Mesothelial cell of epicardium (in vitro differentiated cells): ENCODE results near the gene ADRA1B. TPM values are rescaled to one million over a fixed set of nuclear protein-coding genes. Genes with fewer than 3 reads are reported as not detected.

ENCODE experiments used
- DNase-seq, 2 experiments: peaks; one replicate each; pipeline ENCODE4 v3.0.0; 2021; ENCODE audit warnings: low spot score in 2 of 2; ENCODE audit not compliant: unreplicated experiment in 2 of 2
- H3K27ac Mint-ChIP-seq: 2 replicates; pipeline ENCODE4 v1.8.0; 2021; ENCODE audit warnings: mixed read lengths
- H3K27me3 Mint-ChIP-seq: 2 replicates; pipeline ENCODE4 v1.8.0; 2021; ENCODE audit warnings: low read depth, mixed read lengths
- H3K36me3 Mint-ChIP-seq: 2 replicates; pipeline ENCODE4 v1.8.0; 2021; ENCODE audit warnings: mixed read lengths
- H3K4me1 Mint-ChIP-seq: 2 replicates; pipeline ENCODE4 v1.8.0; 2021; ENCODE audit warnings: mixed read lengths
- H3K4me3 Mint-ChIP-seq: 2 replicates; pipeline ENCODE4 v1.8.0; 2021; ENCODE audit warnings: mild to moderate bottlenecking, moderate library complexity, mixed read lengths
- H3K9me3 Mint-ChIP-seq: 2 replicates; pipeline ENCODE4 v1.8.0; 2021; ENCODE audit warnings: mixed read lengths
- total RNA-seq: library from RNA; stranded (reverse); gene quantifications from 3 replicates; pipeline ENCODE4 v1.2.1, GENCODE V29; 2021
- TF ChIP-seq, protein P1 (sequence below): fragments of 200-600 bp; sonication (generic); IDR thresholded peaks from one replicate; pipeline ENCODE4 v1.5.0; 2021; ENCODE audit warnings: antibody characterized with exemption; ENCODE audit not compliant: unreplicated experiment

ADRA1B gene
- total RNA-seq, 1 donor from 2014 or later = 2.5 TPM

- peaks cover 9% of the 10 kb centered on the region for H3K36me3 Mint-ChIP-seq
- peak in 1 of 2 experiments; percentile 51 for DNase-seq
- H3K27me3 Mint-ChIP-seq = no peaks in the 10 kb centered on the region
- no peak overlapping the region for H3K4me3 Mint-ChIP-seq
- no peaks in the 10 kb centered on the region for H3K9me3 Mint-ChIP-seq
- TF ChIP-seq, protein P1, sequence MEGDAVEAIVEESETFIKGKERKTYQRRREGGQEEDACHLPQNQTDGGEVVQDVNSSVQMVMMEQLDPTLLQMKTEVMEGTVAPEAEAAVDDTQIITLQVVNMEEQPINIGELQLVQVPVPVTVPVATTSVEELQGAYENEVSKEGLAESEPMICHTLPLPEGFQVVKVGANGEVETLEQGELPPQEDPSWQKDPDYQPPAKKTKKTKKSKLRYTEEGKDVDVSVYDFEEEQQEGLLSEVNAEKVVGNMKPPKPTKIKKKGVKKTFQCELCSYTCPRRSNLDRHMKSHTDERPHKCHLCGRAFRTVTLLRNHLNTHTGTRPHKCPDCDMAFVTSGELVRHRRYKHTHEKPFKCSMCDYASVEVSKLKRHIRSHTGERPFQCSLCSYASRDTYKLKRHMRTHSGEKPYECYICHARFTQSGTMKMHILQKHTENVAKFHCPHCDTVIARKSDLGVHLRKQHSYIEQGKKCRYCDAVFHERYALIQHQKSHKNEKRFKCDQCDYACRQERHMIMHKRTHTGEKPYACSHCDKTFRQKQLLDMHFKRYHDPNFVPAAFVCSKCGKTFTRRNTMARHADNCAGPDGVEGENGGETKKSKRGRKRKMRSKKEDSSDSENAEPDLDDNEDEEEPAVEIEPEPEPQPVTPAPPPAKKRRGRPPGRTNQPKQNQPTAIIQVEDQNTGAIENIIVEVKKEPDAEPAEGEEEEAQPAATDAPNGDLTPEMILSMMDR = peak; percentile 89
- peak overlapping the region; percentile 68 for H3K27ac Mint-ChIP-seq
- H3K4me1 Mint-ChIP-seq = peaks cover 2% of the 10 kb centered on the region
Observed at GRCh38 chr5:160021831-160022446, 105.7 kb downstream of the ADRA1B start.

Other genes with a start within 250 kb of the ADRA1B start
- gene TTC1, start 92.7 kb downstream of the ADRA1B start, total RNA-seq = 36.7 to 38.3 TPM (median 38.3 TPM) in 3 replicates
- gene PWWP2A, start 203.0 kb downstream of the ADRA1B start, total RNA-seq = 29.5 to 32.5 TPM (median 30.9 TPM) in 3 replicates